HCT116 (cell line): ENCODE measurements around the gene FFAR1. TPM values are rescaled to one million over a fixed set of nuclear protein-coding genes. Genes with fewer than 3 reads are reported as not detected.

Experiments used
- ATAC-seq: fragments of 200-7000 bp; cut with Tn5 transposase; 2 replicates; pipeline ENCODE4 v1.9.1; 2020; ENCODE audit warnings: mild to moderate bottlenecking, moderate library complexity
- BruUV-seq: library from RNA; stranded (reverse); fragments of 400-500 nt; replicated peaks from 2 replicates; lab custom pipeline; 2021; lab: Mats Ljungman, UMichigan
- CTCF ChIA-PET: fragments of 300-600 bp; sonication (Branson Sonifier 250); formaldehyde crosslinking; loops from one replicate; lab custom pipeline; 2021; ENCODE audit warnings: antibody characterized with exemption; lab: Charles Lee
- POLR2A ChIA-PET: fragments of 300-600, 350-600 bp; sonication (Branson Sonifier 250); formaldehyde crosslinking; loops from one replicate; lab custom pipeline; 2021; ENCODE audit warnings: antibody characterized with exemption; lab: Charles Lee
- RAD21 ChIA-PET, 2 experiments: fragments of 300-600 bp; sonication (Branson Sonifier 250); formaldehyde crosslinking; loops; one replicate each; lab custom pipeline; 2023; ENCODE audit warnings: low total read pairs in 2 of 2; ENCODE audit not compliant: uncharacterized antibody in 2 of 2, unreplicated experiment in 2 of 2, low non-redundant PET in 1 of 2; lab: Charles Lee
- DNase-seq: peaks from one replicate; pipeline ENCODE4 v3.0.0-alpha.2; 2010; ENCODE audit warnings: low read depth, low spot score
- H2AFZ ChIP-seq: fragments of 200-600 bp; shearing (Covaris generic), sonication (generic); 2 replicates; pipeline ENCODE4 v1.6.1; 2017; ENCODE audit warnings: low read depth, mixed run types, mixed read lengths, antibody characterized with exemption, low read length; ENCODE audit not compliant: poor library complexity, severe bottlenecking
- H3K27ac ChIP-seq: 2 replicates; pipeline ENCODE4 v1.5.1; 2012; ENCODE audit warnings: low read depth, low read length
- H3K27me3 ChIP-seq: fragments of 200-600 bp; sonication (generic); 2 replicates; pipeline ENCODE4 v1.6.1; 2016; ENCODE audit warnings: mixed run types, low read length, mixed read lengths; ENCODE audit not compliant: insufficient read depth
- H3K36me3 ChIP-seq, 2 experiments: fragments of 200-500 bp in 1 of 2; fragments of 200-600 bp in 1 of 2; sonication (Bioruptor generic) in 1 of 2; sonication (generic) in 1 of 2; 2 replicates each; pipeline versions ENCODE4 v1.5.1 to v1.6.1; 2014 to 2016; ENCODE audit warnings: low read length in 2 of 2, inconsistent platforms in 1 of 2, mixed read lengths in 1 of 2, mixed run types in 1 of 2; ENCODE audit not compliant: insufficient read depth in 2 of 2, control insufficient read depth in 1 of 2
- H3K4me1 ChIP-seq, 2 experiments: fragments of 200-600 bp in 1 of 2; sonication (generic) in 1 of 2; 2 replicates each; pipeline versions ENCODE4 v1.5.1 to v1.6.1; 2012 to 2017; ENCODE audit warnings: low read length in 2 of 2, inconsistent platforms in 1 of 2, mild to moderate bottlenecking in 1 of 2, mixed read lengths in 1 of 2, mixed run types in 1 of 2, moderate library complexity in 1 of 2; ENCODE audit not compliant: insufficient read depth in 2 of 2, control insufficient read depth in 1 of 2
- H3K4me2 ChIP-seq: fragments of 200-600 bp; sonication (generic); 2 replicates; pipeline ENCODE4 v1.6.1; 2017; ENCODE audit warnings: mixed run types, low read length, mixed read lengths
- H3K4me3 ChIP-seq, 2 experiments: fragments of 200-600 bp in 1 of 2; sonication (generic) in 1 of 2; replicated peaks in 1 of 2; 2 replicates each; pipeline ENCODE4 v1.5.1; 2011 to 2016; ENCODE audit warnings: low read length in 2 of 2, control low read depth in 1 of 2, low read depth in 1 of 2, mild to moderate bottlenecking in 1 of 2, mixed read lengths in 1 of 2, mixed run types in 1 of 2
- H3K79me2 ChIP-seq: fragments of 200-600 bp; sonication (generic); 2 replicates; pipeline ENCODE4 v1.6.1; 2017; ENCODE audit warnings: mild to moderate bottlenecking, mixed run types, low read length, moderate library complexity, mixed read lengths; ENCODE audit not compliant: insufficient read depth
- H3K9ac ChIP-seq: fragments of 200-600 bp; sonication (generic); 2 replicates; pipeline ENCODE4 v1.6.1; 2016; ENCODE audit warnings: low read length, mixed read lengths
- H3K9me2 ChIP-seq: fragments of 200-600 bp; sonication (generic), shearing (Covaris generic); 2 replicates; pipeline ENCODE4 v1.6.1; 2017; ENCODE audit warnings: mixed run types, mild to moderate bottlenecking, moderate library complexity; ENCODE audit not compliant: insufficient read depth
- H3K9me3 ChIP-seq, 2 experiments: fragments of 200-500 bp in 1 of 2; fragments of 200-600 bp in 1 of 2; sonication (Bioruptor generic) in 1 of 2; sonication (generic) in 1 of 2; 2 replicates each; pipeline ENCODE4 v1.6.1; 2014 to 2017; ENCODE audit warnings: low read length in 2 of 2, mixed read lengths in 2 of 2, inconsistent platforms in 1 of 2, low read depth in 1 of 2, mild to moderate bottlenecking in 1 of 2, mixed run types in 1 of 2, moderate library complexity in 1 of 2; ENCODE audit not compliant: control insufficient read depth in 1 of 2, insufficient read depth in 1 of 2
- H4K20me1 ChIP-seq: fragments of 200-600 bp; sonication (generic), shearing (Covaris generic); 2 replicates; pipeline ENCODE4 v1.6.1; 2017; ENCODE audit warnings: mixed run types, mild to moderate bottlenecking, moderate library complexity; ENCODE audit not compliant: insufficient read depth
- CEBPB ChIP-seq: IDR thresholded peaks from 2 replicates; pipeline ENCODE4 v1.6.1; 2012; ENCODE audit warnings: low read depth
- EGR1 ChIP-seq: IDR thresholded peaks from 2 replicates; pipeline ENCODE4 v1.6.1; 2012; ENCODE audit warnings: low read depth
- FOSL1 ChIP-seq: IDR thresholded peaks from 2 replicates; pipeline ENCODE4 v1.6.1; 2012; ENCODE audit warnings: low read depth
- JUND ChIP-seq: IDR thresholded peaks from 2 replicates; pipeline ENCODE4 v1.6.1; 2012
- ZNF274 ChIP-seq: fragments of 200-500 bp; sonication (Bioruptor generic); IDR thresholded peaks from 2 replicates; pipeline ENCODE4 v1.6.1; 2014; ENCODE audit warnings: mild to moderate bottlenecking, low read depth, low read length, inconsistent platforms
- intact Hi-C: fragments of 100-400 bp; cut with micrococcal nuclease; formaldehyde crosslinking; loops from 2 replicates; pipeline ENCODE4 v1.10.0; 2022
- total RNA-seq: library from RNA; stranded (reverse); gene quantifications from one replicate; pipeline ENCODE4 v1.2.1, GENCODE V29; 2021; ENCODE audit not compliant: unreplicated experiment
- TF ChIP-seq, protein P1 (sequence below): IDR thresholded peaks from 2 replicates; pipeline ENCODE4 v1.6.1; 2012
- TF ChIP-seq, protein P2 (sequence below): IDR thresholded peaks from 2 replicates; pipeline ENCODE4 v1.6.1; 2012
- TF ChIP-seq, protein P3 (sequence below): IDR thresholded peaks from 2 replicates; pipeline ENCODE4 v1.6.1; 2012; ENCODE audit warnings: low read depth

The FFAR1 gene
- total RNA-seq, 1 experiment from 2014 or later: not detected

DNA sequence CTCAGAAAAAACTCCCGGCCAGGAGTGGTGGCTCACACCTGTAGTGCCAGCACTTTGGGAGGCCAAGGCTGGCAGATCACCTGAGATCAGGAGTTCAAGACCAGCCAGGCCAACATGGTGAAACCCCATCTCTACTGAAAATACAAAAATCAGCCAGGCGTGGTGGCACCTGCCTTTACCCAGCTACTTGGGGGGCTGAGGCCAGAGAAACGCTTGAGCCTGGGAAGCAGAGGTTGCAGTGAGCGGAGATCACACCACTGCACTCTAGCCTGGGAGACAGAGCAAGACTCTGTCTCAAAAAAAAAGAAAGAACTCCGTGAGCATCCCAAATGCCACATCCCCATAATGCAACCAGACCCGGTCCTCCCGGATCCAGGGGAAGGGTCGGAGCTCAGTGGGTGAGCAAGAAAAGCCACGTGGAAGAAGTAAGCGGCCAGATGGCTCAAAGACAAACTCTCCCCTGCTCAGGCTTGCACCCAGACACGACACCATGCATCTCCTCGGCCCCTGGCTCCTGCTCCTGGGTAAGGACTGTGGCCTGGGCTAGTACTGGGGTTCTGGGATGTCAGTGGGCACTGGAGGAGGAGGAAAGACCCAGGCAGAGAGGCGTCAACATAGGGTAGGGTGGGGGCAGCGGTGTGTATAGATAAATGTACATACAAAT, 16.0 kb upstream of the FFAR1 start:
- Histone ChIP-seq H3K9me2 (no peaks in the 10 kb centered on the region), H3K27me3 (no peaks in the 10 kb centered on the region), H3K4me2 (no peak overlapping the region), H3K4me3 (no peak overlapping the region), H3K79me2 (no peaks in the 10 kb centered on the region), H3K9ac (no peak overlapping the region), H3K27ac (no peak overlapping the region), H4K20me1 (no peaks in the 10 kb centered on the region), H2AFZ (no peak overlapping the region), H3K36me3 (no peaks in the 10 kb centered on the region), H3K4me1 (0 out of 4 replicates have a peak, but pooled peaks cover 0 to 2% of the 10 kb centered on the region in 2 experiments), H3K9me3 (no peaks in the 10 kb centered on the region)
- intact Hi-C loops: no loop called here
- ATAC-seq (no peak), DNase-seq (no peak)
- ChIA-PET CTCF (no interaction called here), POLR2A (no interaction called here), RAD21 (no interaction called here)
- no TSS peak for BruUV-seq
- TF ChIP-seq CEBPB (no peak), ZNF274 (no peak), JUND (no peak), EGR1 (no peak)
- TF ChIP-seq, protein P1, sequence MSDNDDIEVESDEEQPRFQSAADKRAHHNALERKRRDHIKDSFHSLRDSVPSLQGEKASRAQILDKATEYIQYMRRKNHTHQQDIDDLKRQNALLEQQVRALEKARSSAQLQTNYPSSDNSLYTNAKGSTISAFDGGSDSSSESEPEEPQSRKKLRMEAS: no peak
- TF ChIP-seq, protein P2, sequence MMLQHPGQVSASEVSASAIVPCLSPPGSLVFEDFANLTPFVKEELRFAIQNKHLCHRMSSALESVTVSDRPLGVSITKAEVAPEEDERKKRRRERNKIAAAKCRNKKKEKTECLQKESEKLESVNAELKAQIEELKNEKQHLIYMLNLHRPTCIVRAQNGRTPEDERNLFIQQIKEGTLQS: no peak

DNA sequence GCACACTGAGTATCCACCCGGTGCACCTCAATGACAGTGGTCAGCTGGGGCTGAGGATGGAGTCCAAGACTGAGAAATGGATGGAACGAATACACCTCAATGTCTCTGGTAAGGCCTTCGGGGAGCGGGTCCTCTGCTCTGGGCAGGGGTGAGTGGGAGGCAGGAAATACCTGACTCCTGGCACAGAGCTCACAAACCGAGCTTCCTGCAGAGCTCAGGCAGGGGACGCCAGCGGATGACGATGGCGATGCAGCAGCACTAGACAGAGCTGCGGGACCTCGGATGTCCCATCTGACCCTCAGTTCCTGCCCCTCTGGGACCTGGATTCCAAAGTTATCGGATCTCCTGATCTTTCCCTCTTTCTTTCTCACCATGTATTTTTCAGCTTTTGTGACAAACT, 14.9 kb upstream of the FFAR1 start:
- RAD21 ChIA-PET: no interaction called here
- Histone ChIP-seq H3K4me2 (no peak overlapping the region), H3K79me2 (no peaks in the 10 kb centered on the region), H2AFZ (no peak overlapping the region), H3K9ac (no peak overlapping the region), H3K27me3 (no peaks in the 10 kb centered on the region), H3K9me3 (no peaks in the 10 kb centered on the region), H3K9me2 (no peaks in the 10 kb centered on the region), H3K4me3 (no peak overlapping the region), H3K27ac (no peak overlapping the region), H4K20me1 (no peaks in the 10 kb centered on the region), H3K36me3 (no peaks in the 10 kb centered on the region), H3K4me1 (no peaks in the 10 kb centered on the region)
- CTCF ChIA-PET: interaction anchor here (1.0 kb wide), 1 partner anchor 191 kb away, joined by 3 read pairs; no protein-coding TSS in a partner anchor
- POLR2A ChIA-PET: no interaction called here
- DNase-seq: no peak
- BruUV-seq: no TSS peak
- TF ChIP-seq, protein P3, sequence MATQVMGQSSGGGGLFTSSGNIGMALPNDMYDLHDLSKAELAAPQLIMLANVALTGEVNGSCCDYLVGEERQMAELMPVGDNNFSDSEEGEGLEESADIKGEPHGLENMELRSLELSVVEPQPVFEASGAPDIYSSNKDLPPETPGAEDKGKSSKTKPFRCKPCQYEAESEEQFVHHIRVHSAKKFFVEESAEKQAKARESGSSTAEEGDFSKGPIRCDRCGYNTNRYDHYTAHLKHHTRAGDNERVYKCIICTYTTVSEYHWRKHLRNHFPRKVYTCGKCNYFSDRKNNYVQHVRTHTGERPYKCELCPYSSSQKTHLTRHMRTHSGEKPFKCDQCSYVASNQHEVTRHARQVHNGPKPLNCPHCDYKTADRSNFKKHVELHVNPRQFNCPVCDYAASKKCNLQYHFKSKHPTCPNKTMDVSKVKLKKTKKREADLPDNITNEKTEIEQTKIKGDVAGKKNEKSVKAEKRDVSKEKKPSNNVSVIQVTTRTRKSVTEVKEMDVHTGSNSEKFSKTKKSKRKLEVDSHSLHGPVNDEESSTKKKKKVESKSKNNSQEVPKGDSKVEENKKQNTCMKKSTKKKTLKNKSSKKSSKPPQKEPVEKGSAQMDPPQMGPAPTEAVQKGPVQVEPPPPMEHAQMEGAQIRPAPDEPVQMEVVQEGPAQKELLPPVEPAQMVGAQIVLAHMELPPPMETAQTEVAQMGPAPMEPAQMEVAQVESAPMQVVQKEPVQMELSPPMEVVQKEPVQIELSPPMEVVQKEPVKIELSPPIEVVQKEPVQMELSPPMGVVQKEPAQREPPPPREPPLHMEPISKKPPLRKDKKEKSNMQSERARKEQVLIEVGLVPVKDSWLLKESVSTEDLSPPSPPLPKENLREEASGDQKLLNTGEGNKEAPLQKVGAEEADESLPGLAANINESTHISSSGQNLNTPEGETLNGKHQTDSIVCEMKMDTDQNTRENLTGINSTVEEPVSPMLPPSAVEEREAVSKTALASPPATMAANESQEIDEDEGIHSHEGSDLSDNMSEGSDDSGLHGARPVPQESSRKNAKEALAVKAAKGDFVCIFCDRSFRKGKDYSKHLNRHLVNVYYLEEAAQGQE: no peak
- TF ChIP-seq CEBPB (no peak), FOSL1 (no peak)
- intact Hi-C loops: no loop called here
- no peak for ATAC-seq
